Activated T-helper 2 cell treated with anti-CD3 and anti-CD28 coated beads, Interferon-gamma antibody, Interleukin-2, Interleukin-4, amounts not matched to agents 10 μg/mL and 5 μg/mL and 100 μg/mL, durations not matched to agents 14 hours and 24 hours and 36 hours (primary cell): ENCODE data around the gene HUWE1. TPM values are rescaled to one million over a fixed set of nuclear protein-coding genes. Genes with fewer than 3 reads are reported as not detected.
"Not testable (repeated sequence)": the region's sequence is repeated elsewhere in the genome, so short reads cannot be mapped to it uniquely, and the experiment has no call there.

Experiments used
- DNase-seq: peaks from one replicate; pipeline ENCODE4 v3.0.0; 2021; ENCODE audit warnings: low spot score
- H3K27ac Mint-ChIP-seq: one replicate; pipeline ENCODE4 v1.8.0; 2021; ENCODE audit warnings: mixed read lengths
- H3K27me3 Mint-ChIP-seq: one replicate; pipeline ENCODE4 v1.8.0; 2021; ENCODE audit warnings: low read depth, mixed read lengths
- H3K36me3 Mint-ChIP-seq: one replicate; pipeline ENCODE4 v1.8.0; 2021; ENCODE audit warnings: low read depth, mixed read lengths
- H3K4me1 Mint-ChIP-seq: one replicate; pipeline ENCODE4 v1.8.0; 2021; ENCODE audit warnings: low read depth, mixed read lengths
- H3K4me3 Mint-ChIP-seq: one replicate; pipeline ENCODE4 v1.8.0; 2021; ENCODE audit warnings: low read depth, mild to moderate bottlenecking, moderate library complexity, mixed read lengths
- H3K9me3 Mint-ChIP-seq: one replicate; pipeline ENCODE4 v1.8.0; 2021; ENCODE audit warnings: mixed read lengths
- intact Hi-C: fragments of 100-400 bp; cut with micrococcal nuclease; formaldehyde crosslinking; loops from one replicate; pipeline ENCODE4 v1.15.1; 2023
- total RNA-seq: library from RNA; stranded (reverse); gene quantifications from 2 replicates; pipeline ENCODE4 v1.2.3, GENCODE V29; 2022

The HUWE1 gene
- total RNA-seq, 1 donor from 2014 or later: 391 TPM

DNA sequence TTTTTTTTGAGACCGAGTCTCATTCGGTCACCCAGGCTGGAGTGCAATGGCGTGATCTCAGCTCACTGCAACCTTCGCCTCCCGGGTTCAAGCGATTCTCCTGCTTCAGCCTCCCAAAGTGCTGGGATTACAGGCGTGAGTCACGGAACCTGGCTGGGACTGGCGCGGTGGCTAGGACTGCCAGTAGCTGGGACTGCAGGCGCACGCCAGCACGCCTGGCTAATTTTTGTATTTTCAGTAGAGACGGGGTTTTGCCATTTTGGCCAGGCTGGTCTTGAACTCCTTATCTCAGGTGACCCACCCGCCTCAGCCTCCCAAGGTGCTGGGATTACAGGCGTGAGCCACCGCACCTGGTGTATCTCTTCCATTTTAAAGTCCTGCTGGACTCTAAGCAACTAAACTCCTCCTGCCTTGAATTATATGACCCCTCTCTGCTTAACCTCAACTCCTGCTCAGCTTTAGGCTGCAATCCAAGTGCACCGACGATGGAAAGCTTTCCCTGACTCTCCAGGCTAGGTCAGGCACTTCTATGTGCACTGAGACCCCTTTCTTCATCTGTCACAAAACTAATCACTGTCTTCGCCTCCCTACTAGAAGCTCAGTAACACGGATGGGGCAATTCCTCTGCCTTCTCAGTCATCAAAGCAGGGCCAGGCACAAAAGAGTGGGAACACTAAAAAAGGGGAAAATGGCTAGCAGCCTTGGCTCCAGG lies 155.1 kb downstream of the HUWE1 start:
- DNase-seq, H3K27me3 Mint-ChIP-seq, H3K4me3 Mint-ChIP-seq, H3K4me1 Mint-ChIP-seq, H3K27ac Mint-ChIP-seq, intact Hi-C loops: not testable (repeated sequence)
- Mint-ChIP-seq H3K9me3 (peaks cover 11% of the 10 kb centered on the region), H3K36me3 (peaks cover 36% of the 10 kb centered on the region)

DNA sequence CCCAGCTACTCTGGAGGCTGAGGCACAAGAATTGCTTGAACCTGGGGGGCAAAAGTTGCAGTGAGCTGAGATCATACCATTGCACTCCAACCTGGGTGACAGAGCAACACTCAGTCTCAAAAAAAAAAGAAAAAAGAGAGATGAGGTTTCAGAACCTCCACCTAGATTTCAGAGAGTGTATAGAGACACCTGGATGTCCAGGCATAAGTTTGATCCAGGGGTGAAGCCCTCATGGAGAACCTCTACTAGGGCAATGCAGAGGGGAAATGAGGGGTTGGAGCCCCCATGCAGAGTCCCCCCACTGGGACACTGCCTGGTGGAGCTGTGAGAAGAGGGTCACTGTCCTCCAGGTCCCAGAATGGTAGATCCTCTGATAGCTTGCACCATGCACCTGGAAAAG lies 159.5 kb downstream of the HUWE1 start:
- H3K4me1 Mint-ChIP-seq: no peaks in the 10 kb centered on the region
- H3K27ac Mint-ChIP-seq: no peak overlapping the region
- H3K4me3 Mint-ChIP-seq: no peak overlapping the region
- no peaks in the 10 kb centered on the region for H3K27me3 Mint-ChIP-seq
- DNase-seq: no peak
- intact Hi-C loops: no loop called here
- H3K36me3 Mint-ChIP-seq: peaks cover 4% of the 10 kb centered on the region
- H3K9me3 Mint-ChIP-seq: peaks cover 11% of the 10 kb centered on the region

DNA sequence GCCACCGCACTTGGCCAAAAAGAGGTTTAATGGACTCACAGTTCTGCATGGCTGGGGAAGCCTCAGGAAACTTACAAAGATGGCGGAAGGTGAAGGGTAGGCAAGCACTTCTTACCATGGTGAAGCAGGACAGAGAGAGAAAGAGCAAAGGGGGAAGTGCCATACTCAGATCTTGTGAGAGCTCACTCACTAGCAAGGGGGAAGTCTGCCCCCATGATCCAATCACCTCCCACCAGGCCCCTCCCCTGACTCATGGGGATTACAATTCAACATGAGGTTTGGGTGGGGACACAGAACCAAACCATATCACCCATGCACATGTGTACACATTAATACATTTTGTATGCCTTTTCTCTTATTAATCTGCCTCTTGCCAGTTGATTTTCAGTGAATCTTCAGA lies 175.2 kb downstream of the HUWE1 start:
- DNase-seq: no peak
- no peak overlapping the region for H3K4me3 Mint-ChIP-seq
- no peaks in the 10 kb centered on the region for H3K9me3 Mint-ChIP-seq
- H3K27me3 Mint-ChIP-seq: peaks cover 4% of the 10 kb centered on the region
- intact Hi-C loops: no loop called here
- H3K27ac Mint-ChIP-seq: no peak overlapping the region
- H3K36me3 Mint-ChIP-seq: no peaks in the 10 kb centered on the region
- H3K4me1 Mint-ChIP-seq: no peaks in the 10 kb centered on the region

DNA sequence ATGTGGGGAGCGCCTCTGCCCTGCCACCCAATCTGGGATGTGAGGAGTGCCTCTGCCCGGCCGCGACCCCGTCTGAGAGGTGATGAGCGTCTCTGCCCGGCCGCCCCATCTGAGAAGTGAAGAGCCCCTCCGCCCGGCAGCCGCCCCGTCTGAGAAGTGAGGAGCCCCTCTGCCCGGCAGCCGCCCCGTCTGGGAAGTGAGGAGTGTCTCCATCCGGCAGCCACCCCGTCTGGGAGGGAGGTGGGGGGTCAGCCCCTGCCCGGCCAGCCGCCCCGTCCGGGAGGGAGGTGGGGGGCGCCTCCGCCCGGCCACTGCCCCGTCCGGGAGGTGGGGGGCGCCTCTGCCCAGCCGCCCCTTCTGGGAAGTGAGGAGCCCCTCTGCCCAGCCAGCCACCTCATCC lies 182.5 kb downstream of the HUWE1 start:
- H3K27me3 Mint-ChIP-seq, H3K36me3 Mint-ChIP-seq, intact Hi-C loops, H3K27ac Mint-ChIP-seq, H3K4me1 Mint-ChIP-seq, H3K9me3 Mint-ChIP-seq, DNase-seq, H3K4me3 Mint-ChIP-seq: not testable (repeated sequence)

DNA sequence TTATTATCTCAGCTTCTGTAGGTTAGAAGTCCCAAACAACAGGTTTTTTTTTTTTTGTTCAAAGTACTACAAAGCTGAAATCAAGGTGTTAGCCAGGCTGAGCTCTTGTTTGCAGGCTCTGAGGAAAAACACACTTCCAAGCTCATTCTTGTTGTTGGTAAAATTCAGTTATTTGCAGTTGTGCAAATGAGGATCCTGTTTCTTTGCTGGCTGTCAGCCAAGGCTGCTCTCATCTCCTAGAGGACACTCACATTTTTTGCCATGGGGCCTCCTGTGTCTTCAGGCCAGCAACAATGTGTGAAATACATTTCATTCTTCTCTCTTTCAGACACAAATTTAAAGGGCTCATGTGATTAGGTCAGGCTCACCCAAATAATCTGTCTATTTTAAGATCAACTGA lies 192.1 kb downstream of the HUWE1 start:
- H3K4me3 Mint-ChIP-seq: no peak overlapping the region
- intact Hi-C loops: no loop called here
- H3K36me3 Mint-ChIP-seq: no peaks in the 10 kb centered on the region

DNA sequence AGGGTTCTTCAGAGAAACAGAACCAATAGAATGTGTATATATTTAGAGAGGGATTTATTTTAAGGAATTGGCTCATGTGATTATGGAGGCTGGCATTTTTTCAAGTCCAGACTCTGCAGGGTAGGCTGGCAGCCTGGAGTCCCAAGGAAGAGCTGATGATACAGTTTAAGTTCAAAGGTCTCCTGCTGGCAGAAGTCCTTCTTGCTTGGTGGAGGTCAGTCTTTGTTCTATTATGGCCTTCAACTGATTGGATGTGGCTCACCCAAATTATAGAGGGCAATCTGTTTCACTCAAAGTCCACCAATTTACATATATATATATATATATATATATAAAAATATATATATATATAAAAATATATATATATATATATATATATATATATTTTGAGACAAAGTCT lies 200.2 kb downstream of the HUWE1 start:
- Mint-ChIP-seq H3K27ac (no peak overlapping the region), H3K4me1 (no peaks in the 10 kb centered on the region), H3K27me3 (no peaks in the 10 kb centered on the region), H3K9me3 (no peaks in the 10 kb centered on the region), H3K36me3 (no peaks in the 10 kb centered on the region), H3K4me3 (no peak overlapping the region)
- intact Hi-C loops: no loop called here
- DNase-seq: no peak

More for the DNA sequence above, 192.1 kb downstream of the HUWE1 start:
- Mint-ChIP-seq H3K9me3 (no peaks in the 10 kb centered on the region), H3K27ac (no peak overlapping the region), H3K4me1 (no peaks in the 10 kb centered on the region), H3K27me3 (no peaks in the 10 kb centered on the region)
- DNase-seq: no peak

DNA sequence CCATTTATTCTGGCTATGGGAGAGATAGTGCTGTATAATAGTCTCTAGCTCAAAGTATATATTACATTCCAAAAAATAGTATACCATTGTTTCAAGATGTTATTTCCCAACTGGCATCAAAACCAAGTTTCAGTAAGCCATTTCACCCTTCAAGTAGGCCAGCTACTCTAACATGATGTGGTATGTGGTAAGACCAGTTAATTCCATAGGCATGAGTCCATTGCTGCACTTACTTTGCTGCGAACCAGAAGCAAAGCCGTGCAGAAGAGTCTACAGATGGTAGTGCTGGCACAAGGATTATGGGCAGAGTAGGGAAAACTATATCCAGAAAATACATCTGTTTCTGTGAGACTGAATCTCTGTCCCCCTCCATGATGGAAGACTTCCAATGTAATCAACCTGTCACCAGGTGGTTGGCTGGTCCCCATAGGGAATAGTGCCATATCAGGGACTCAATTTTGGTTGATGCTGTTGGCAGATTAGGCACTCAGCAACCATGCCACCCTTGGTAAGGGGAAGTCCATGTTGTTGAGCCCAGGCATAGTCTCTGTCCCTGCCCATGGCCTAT lies 202.6 kb downstream of the HUWE1 start:
- no peaks in the 10 kb centered on the region for H3K36me3 Mint-ChIP-seq
- no peaks in the 10 kb centered on the region for H3K27me3 Mint-ChIP-seq
- DNase-seq: no peak
- H3K9me3 Mint-ChIP-seq: no peaks in the 10 kb centered on the region
- intact Hi-C loops: loop anchor here (2.0 kb wide), 1 partner anchor 167 kb away; no protein-coding TSS in a partner anchor
- H3K4me1 Mint-ChIP-seq: no peaks in the 10 kb centered on the region
- H3K27ac Mint-ChIP-seq: no peak overlapping the region
- no peak overlapping the region for H3K4me3 Mint-ChIP-seq

DNA sequence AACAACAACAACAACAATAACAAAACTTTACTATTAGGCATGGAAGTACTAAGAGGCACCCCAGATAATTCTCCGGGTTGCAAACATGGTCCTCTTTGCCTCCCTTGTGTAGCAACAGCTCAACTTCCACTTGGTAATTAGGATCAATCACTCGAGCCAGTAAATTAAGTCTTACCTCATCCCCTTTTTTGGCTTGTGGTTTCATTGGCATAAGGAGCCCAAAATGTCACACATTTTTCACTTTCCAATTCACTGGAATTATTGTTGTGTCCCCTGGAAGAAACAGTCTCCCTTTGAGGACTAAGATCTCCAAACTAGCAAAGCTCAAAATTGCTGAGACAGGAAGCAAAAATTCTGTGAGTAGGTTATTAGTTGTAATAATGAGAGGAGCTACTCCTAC lies 203.1 kb downstream of the HUWE1 start:
- Mint-ChIP-seq H3K36me3 (no peaks in the 10 kb centered on the region), H3K27ac (no peak overlapping the region), H3K9me3 (no peaks in the 10 kb centered on the region), H3K4me3 (no peak overlapping the region), H3K27me3 (no peaks in the 10 kb centered on the region), H3K4me1 (no peaks in the 10 kb centered on the region)
- intact Hi-C loops: loop anchor here (2.0 kb wide), 1 partner anchor 167 kb away; no protein-coding TSS in a partner anchor
- DNase-seq: no peak
